ENCODE measurements around the gene TENM3.

Gene TENM3

GRCh38 chr4:182495645-182496385 lies 252.6 kb downstream of the TENM3 start:
- ATAC-seq (ENCODE audit: insufficient read depth, low read depth) (no peak), DNase-seq (no peak)
- no peak overlapping the region for H3K4me3 ChIP-seq (ENCODE audit: low read depth in 1 of 2, low read length in 2 of 2)
- H3K4me2 ChIP-seq (ENCODE audit: insufficient read depth, low read length) = no peak overlapping the region
- H3K36me3 ChIP-seq (ENCODE audit: insufficient read depth, low read length) = no peaks in the 10 kb centered on the region
- H3K79me2 ChIP-seq (ENCODE audit: insufficient read depth, low read length) = no peaks in the 10 kb centered on the region
- H3K9me3 ChIP-seq (ENCODE audit: insufficient read depth, low read length, severe bottlenecking) = no peaks in the 10 kb centered on the region
- no peaks in the 10 kb centered on the region for H3K4me1 ChIP-seq (ENCODE audit: insufficient read depth, low read length)
- H2AFZ ChIP-seq (ENCODE audit: low read depth, low read length) = no peak overlapping the region
- no peaks in the 10 kb centered on the region for H3K27me3 ChIP-seq (ENCODE audit: insufficient read depth, low read length, poor library complexity)
- no peak overlapping the region for H3K27ac ChIP-seq (ENCODE audit: low read length)
- TF ChIP-seq CTCF (IDR thresholded peaks at IDR 0.05; ENCODE audit: borderline replicate concordance, extremely low read depth, low read length, poor library complexity, severe bottlenecking) (no peak), EZH2 (IDR thresholded peaks at IDR 0.05; ENCODE audit: borderline replicate concordance, low read depth, low read length, severe bottlenecking) (no peak)
- no peak overlapping the region for H3K9ac ChIP-seq (ENCODE audit: low read depth, low read length)
- H4K20me1 ChIP-seq (ENCODE audit: insufficient read depth, low read length) = no peaks in the 10 kb centered on the region

- Histone ChIP-seq H3K27ac (ENCODE audit: low read length) (no peak overlapping the region), H3K79me2 (ENCODE audit: insufficient read depth, low read length) (no peaks in the 10 kb centered on the region), H3K9me3 (ENCODE audit: insufficient read depth, low read length, severe bottlenecking) (no peaks in the 10 kb centered on the region), H3K4me3 (ENCODE audit: low read depth in 1 of 2, low read length in 2 of 2) (no peak overlapping the region), H3K27me3 (ENCODE audit: insufficient read depth, low read length, poor library complexity) (no peaks in the 10 kb centered on the region), H4K20me1 (ENCODE audit: insufficient read depth, low read length) (no peaks in the 10 kb centered on the region), H2AFZ (ENCODE audit: low read depth, low read length) (no peak overlapping the region), H3K4me2 (ENCODE audit: insufficient read depth, low read length) (no peak overlapping the region), H3K4me1 (ENCODE audit: insufficient read depth, low read length) (no peaks in the 10 kb centered on the region), H3K9ac (ENCODE audit: low read depth, low read length) (no peak overlapping the region), H3K36me3 (ENCODE audit: insufficient read depth, low read length) (no peaks in the 10 kb centered on the region)
- ATAC-seq (ENCODE audit: insufficient read depth, low read depth) (no peak), DNase-seq (no peak)
- TF ChIP-seq EZH2 (IDR thresholded peaks at IDR 0.05; ENCODE audit: borderline replicate concordance, low read depth, low read length, severe bottlenecking) (no peak), CTCF (IDR thresholded peaks at IDR 0.05; ENCODE audit: borderline replicate concordance, extremely low read depth, low read length, poor library complexity, severe bottlenecking) (no peak)
Measured at GRCh38 chr4:182496408-182496807, 253.2 kb downstream of the TENM3 start.

DNA sequence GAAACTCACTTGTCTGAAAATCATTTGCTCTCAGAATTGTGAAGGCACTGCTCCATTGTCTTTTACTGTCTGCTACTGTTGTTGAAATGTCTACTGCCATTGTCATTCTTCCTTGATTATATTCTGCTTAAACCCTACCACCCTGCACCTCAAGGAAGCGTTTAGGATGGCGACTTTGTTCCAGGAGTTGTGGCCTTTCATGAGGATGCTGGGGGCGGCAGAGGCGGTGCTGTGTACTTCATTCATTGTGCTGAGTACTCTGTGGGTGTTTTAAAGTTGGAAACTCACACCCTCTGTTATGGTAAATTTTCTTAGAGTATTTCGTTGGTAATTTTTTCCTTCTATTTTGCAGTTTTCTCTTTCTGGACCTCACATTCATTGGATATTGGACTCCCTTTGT lies 258.9 kb downstream of the TENM3 start:
- TF ChIP-seq CTCF (IDR thresholded peaks at IDR 0.05; ENCODE audit: borderline replicate concordance, extremely low read depth, low read length, poor library complexity, severe bottlenecking) (no peak), EZH2 (IDR thresholded peaks at IDR 0.05; ENCODE audit: borderline replicate concordance, low read depth, low read length, severe bottlenecking) (no peak)
- Histone ChIP-seq H3K4me1 (ENCODE audit: insufficient read depth, low read length) (no peaks in the 10 kb centered on the region), H4K20me1 (ENCODE audit: insufficient read depth, low read length) (no peaks in the 10 kb centered on the region), H3K4me2 (ENCODE audit: insufficient read depth, low read length) (no peak overlapping the region), H3K9me3 (ENCODE audit: insufficient read depth, low read length, severe bottlenecking) (no peaks in the 10 kb centered on the region), H3K9ac (ENCODE audit: low read depth, low read length) (no peak overlapping the region), H2AFZ (ENCODE audit: low read depth, low read length) (no peak overlapping the region), H3K27ac (ENCODE audit: low read length) (no peak overlapping the region), H3K27me3 (ENCODE audit: insufficient read depth, low read length, poor library complexity) (no peaks in the 10 kb centered on the region), H3K79me2 (ENCODE audit: insufficient read depth, low read length) (no peaks in the 10 kb centered on the region), H3K36me3 (ENCODE audit: insufficient read depth, low read length) (no peaks in the 10 kb centered on the region), H3K4me3 (ENCODE audit: low read depth in 1 of 2, low read length in 2 of 2) (no peak overlapping the region)
- ATAC-seq (ENCODE audit: insufficient read depth, low read depth) = no peak
- DNase-seq = no peak
